Left lung (tissue), 10 donors: ENCODE measurements around the gene PREX1. TPM values are rescaled to one million over a fixed set of nuclear protein-coding genes. Genes with fewer than 3 reads are reported as not detected.

Experiments used
- ATAC-seq: fragments of 200-7000 bp; cut with Tn5 transposase; one replicate; pipeline ENCODE4 v1.9.1; 2020; ENCODE audit warnings: moderate library complexity
- DNase-seq, 4 donors: peaks; one replicate each; pipeline ENCODE4 v3.0.0-alpha.2; 2013 to 2020
- H3K27ac ChIP-seq, 2 donors: fragments of 200-600 bp; sonication (generic) in 1 of 2; one replicate each; pipeline versions ENCODE4 v1.5.0 to v1.8.0; 2020 to 2021
- H3K27me3 ChIP-seq, 2 donors: fragments of 200-600 bp; sonication (generic) in 1 of 2; one replicate each; pipeline versions ENCODE4 v1.5.0 to v1.8.0; 2020 to 2021
- H3K36me3 ChIP-seq, 2 donors: fragments of 200-600 bp; sonication (generic) in 1 of 2; one replicate each; pipeline versions ENCODE4 v1.5.0 to v1.8.0; 2020 to 2021
- H3K4me1 ChIP-seq, 2 donors: fragments of 200-600 bp; one replicate each; pipeline ENCODE4 v1.8.0; 2021
- H3K4me3 ChIP-seq, 2 donors: fragments of 200-600 bp; sonication (generic) in 1 of 2; one replicate each; pipeline versions ENCODE4 v1.5.0 to v1.8.0; 2020 to 2021; ENCODE audit warnings: mild to moderate bottlenecking in 1 of 2
- H3K9me3 ChIP-seq, 2 donors: fragments of 200-600 bp; sonication (generic) in 1 of 2; one replicate each; pipeline versions ENCODE4 v1.5.0 to v1.8.0; 2020 to 2021
- CTCF ChIP-seq, 2 donors: fragments of 200-600 bp; sonication (generic) in 1 of 2; IDR thresholded peaks; one replicate each; pipeline versions ENCODE4 v1.5.0 to v1.8.0; 2021; ENCODE audit warnings: antibody characterized with exemption in 2 of 2
- intact Hi-C, 2 donors: fragments of 100-400 bp; cut with DNase I; formaldehyde crosslinking; loops; one replicate each; pipeline versions ENCODE4 v1.11.2 to v1.14.2; 2022
- polyA plus RNA-seq, 6 donors: library from polyadenylated mRNA; unstranded; fragments of 120-200 nt; gene quantifications; one replicate each; pipeline ENCODE4 v1.2.1, GENCODE V29; 2013; ENCODE audit not compliant: insufficient read length in 6 of 6
- total RNA-seq, 2 donors: library from RNA; stranded (reverse); fragmentation: NEBNext Ultra II Directional; extraction: Animal tissue kit (Norgen Biotek cat#: 25700); gene quantifications; one replicate each; pipeline ENCODE4 v1.2.1, GENCODE V29; 2021
- donor health status: DM: no; HTN: yes; CAD: no.
- donor health status: DM: no; HTN: no; CAD: no.

PREX1 gene
- total and polyA plus RNA-seq, 8 donors, result 20.3 to 111 (median 26.1) TPM

DNA sequence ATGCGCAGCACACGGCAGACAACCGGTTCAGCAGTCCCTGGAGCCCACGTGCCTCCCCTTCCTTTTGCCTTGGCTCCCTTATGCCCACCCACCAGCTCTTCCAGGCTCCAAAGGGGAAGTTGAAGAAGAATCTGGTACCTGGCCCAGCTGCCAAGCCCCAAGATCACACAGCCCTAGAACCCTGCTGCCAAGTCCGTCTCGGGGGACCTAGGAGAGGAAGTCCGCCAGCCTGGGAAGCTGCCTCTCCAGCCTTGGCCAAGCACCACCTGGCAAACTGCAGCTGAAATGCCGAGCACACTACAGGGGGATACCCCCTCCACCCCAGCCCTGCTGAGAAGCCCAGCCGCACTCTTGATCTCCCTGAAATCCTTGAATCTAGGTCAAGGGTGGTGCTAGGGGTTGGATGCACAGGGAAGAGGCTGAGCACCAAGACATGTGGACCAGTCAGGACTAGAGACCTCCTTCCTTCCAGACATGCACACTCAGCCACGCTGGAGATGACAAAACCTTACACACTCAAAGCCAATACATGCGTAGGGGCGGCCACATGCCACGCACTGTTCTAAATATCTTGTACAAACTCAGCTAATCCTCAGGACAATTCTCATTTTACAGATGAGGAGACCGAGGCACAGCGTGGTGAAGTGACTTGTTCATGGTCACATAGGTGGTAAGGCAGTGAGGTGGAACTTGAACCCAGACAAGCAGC is 124.1 kb downstream of the PREX1 start:
- Histone ChIP-seq H3K4me3 (no peak overlapping the region), H3K9me3 (no peaks in the 10 kb centered on the region), H3K27ac (peak overlapping the region in 1 of 2 donors; percentile 48), H3K36me3 (peaks cover 0 to 88% of the 10 kb centered on the region in 2 donors), H3K27me3 (no peaks in the 10 kb centered on the region), H3K4me1 (peaks cover 0 to 64% of the 10 kb centered on the region in 2 donors)
- intact Hi-C loops, result no loop called here
- DNase-seq (peak in 1 of 4 donors; percentile 27), ATAC-seq (no peak)
- no peak for TF ChIP-seq CTCF (IDR thresholded peaks at IDR 0.05)

GRCh38 chr20:48703107-48703506 is 124.7 kb downstream of the PREX1 start:
- Histone ChIP-seq H3K9me3 (no peaks in the 10 kb centered on the region), H3K36me3 (peaks cover 0 to 89% of the 10 kb centered on the region in 2 donors), H3K27me3 (no peaks in the 10 kb centered on the region), H3K4me1 (peaks cover 4 to 64% of the 10 kb centered on the region in 2 donors), H3K27ac (peak overlapping the region in 1 of 2 donors; percentile 48), H3K4me3 (no peak overlapping the region)
- no peak for ATAC-seq
- DNase-seq, result peak in 2 of 4 donors; percentile 31 to 72
- no peak for TF ChIP-seq CTCF (IDR thresholded peaks at IDR 0.05)
- intact Hi-C loops, result no loop called here

- intact Hi-C loops, result no loop called here
- no peak overlapping the region for H3K4me3 ChIP-seq
- peaks cover 8 to 63% of the 10 kb centered on the region in 2 donors for H3K4me1 ChIP-seq
- ATAC-seq (no peak), DNase-seq (peak in 1 of 4 donors; percentile 27)
- TF ChIP-seq CTCF (IDR thresholded peaks at IDR 0.05), result no peak
- H3K36me3 ChIP-seq, result peaks cover 0 to 89% of the 10 kb centered on the region in 2 donors
- peak overlapping the region in 1 of 2 donors; percentile 7 for H3K27ac ChIP-seq
- no peaks in the 10 kb centered on the region for H3K27me3 ChIP-seq
- H3K9me3 ChIP-seq, result no peaks in the 10 kb centered on the region
Observed at GRCh38 chr20:48702455-48702913, 125.3 kb downstream of the PREX1 start.

- Histone ChIP-seq H3K27ac (no peak overlapping the region), H3K27me3 (no peaks in the 10 kb centered on the region), H3K4me1 (peaks cover 8 to 56% of the 10 kb centered on the region in 2 donors), H3K9me3 (no peaks in the 10 kb centered on the region), H3K4me3 (no peak overlapping the region), H3K36me3 (peaks cover 0 to 88% of the 10 kb centered on the region in 2 donors)
- intact Hi-C loops, result no loop called here
- ATAC-seq (no peak), DNase-seq (no peak)
- TF ChIP-seq CTCF (IDR thresholded peaks at IDR 0.05), result no peak
Observed at GRCh38 chr20:48701702-48702101, 126.1 kb downstream of the PREX1 start.

GRCh38 chr20:48698507-48699267 is 129.1 kb downstream of the PREX1 start:
- ATAC-seq (no peak), DNase-seq (no peak)
- Histone ChIP-seq H3K9me3 (no peaks in the 10 kb centered on the region), H3K27ac (peak overlapping the region; percentile 33 to 58), H3K4me1 (peaks cover 8 to 26% of the 10 kb centered on the region in 2 donors), H3K4me3 (no peak overlapping the region), H3K27me3 (no peaks in the 10 kb centered on the region), H3K36me3 (peaks cover 0 to 94% of the 10 kb centered on the region in 2 donors)
- TF ChIP-seq CTCF (IDR thresholded peaks at IDR 0.05), result no peak
- intact Hi-C loops, result no loop called here
